Measurements from ENCODE around the gene REPIN1.

REPIN1 gene

DNA sequence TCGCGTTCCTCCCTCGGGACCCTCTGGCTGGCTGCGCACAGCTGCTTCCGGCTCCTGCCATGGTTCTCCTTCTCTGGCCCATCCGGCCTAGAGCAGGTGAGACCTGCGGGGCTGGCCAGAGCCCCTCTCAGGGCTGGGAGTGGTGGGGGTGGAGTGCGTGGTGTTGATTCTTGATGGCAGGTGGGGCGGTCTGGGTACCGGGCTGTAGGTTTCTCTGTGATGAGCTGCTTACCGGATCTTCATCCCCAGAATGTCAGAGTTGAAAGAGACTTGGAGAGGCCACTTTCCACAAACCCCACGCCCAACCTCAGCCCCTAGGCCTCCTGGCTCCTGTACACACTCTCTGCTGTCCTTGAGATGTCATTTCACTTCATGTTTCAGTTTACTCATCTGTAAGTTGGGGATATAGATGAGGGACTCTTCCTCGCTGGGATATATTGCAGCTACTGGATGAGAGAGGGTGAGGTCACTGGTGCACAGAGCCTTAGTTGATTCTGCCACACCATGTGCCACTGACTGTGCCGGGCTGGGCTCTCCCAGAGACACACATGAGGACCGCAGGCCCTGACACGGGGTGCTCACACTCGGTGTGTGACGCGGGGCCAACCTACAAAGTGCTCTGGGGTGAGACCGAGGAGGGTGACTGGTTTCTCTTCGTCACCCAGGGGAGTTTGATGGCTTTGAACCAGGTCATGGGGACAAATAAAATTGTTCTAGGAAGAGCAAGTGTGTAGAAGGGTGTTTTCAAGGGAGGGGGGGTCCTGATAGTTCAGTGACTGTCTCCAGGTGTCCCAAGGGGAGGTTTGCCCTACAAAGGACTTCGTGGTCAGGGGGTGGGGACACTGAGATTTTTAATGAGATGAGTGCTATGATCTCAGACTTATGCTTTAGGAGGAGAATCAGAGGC, 40.0 kb downstream of the REPIN1 start:
- no peak overlapping the region; the same call in 1 of the 2 replicates for H3K9ac ChIP-seq (ENCODE audit: low read length)

DNA sequence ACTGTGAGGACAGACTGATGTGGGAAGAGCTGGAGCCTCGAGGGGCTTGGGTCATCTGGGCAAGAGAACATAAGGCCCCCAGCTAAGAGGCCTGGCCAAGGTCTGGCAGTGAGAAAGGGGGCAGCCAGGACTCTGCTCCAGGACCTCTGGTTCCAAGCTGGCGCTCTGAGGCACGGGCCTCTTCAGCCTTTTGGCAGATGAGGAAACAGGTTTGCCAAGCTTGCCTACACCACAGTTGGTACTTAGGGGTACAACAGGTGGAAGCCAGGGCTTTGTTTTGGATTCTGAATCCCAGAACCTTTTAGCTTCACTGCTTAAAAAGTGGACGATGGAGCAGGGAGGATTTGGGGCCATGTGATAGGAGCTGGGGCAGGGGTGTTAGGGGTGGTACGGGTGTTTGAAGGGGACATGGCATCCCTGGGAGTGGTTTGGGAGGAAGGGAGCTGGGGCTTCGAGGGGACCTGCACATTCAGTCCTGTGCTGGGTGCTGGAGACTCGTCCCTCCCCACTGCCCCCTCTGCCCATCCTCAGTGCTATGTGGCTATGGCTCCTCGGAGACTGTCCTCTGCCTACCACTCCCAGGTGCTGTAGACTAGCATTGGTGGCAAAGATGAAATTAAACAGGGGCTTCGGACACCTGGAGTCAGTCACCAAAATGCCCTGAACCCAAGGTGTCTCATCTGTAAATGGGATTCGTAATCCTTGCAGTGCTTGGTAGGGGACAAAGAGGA, 40.8 kb downstream of the REPIN1 start:
- TF ChIP-seq EZH2 (IDR thresholded peaks at IDR 0.05; ENCODE audit: borderline replicate concordance, low read length) (no peak), CTCF (IDR thresholded peaks at IDR 0.05; ENCODE audit: low read length) (no peak)
- H3F3A ChIP-seq (ENCODE audit: insufficient read depth, low read length) = no peaks in the 10 kb centered on the region
- no peaks in the 10 kb centered on the region for H3K79me2 ChIP-seq (ENCODE audit: insufficient read depth, low read length)
- no peak overlapping the region for H3K27ac ChIP-seq (ENCODE audit: low read depth, low read length, poor library complexity, severe bottlenecking)
- H3K4me1 ChIP-seq (ENCODE audit: insufficient read depth, low read length, severe bottlenecking) = peaks cover 38% of the 10 kb centered on the region
- no peaks in the 10 kb centered on the region for H3K27me3 ChIP-seq (ENCODE audit: insufficient read depth, low read length)
- H4K20me1 ChIP-seq (ENCODE audit: insufficient read depth, low read length) = no peaks in the 10 kb centered on the region
- H3K4me2 ChIP-seq (ENCODE audit: low read length) = no peak overlapping the region
- H3K36me3 ChIP-seq (ENCODE audit: insufficient read depth, low read length) = peaks cover 6% of the 10 kb centered on the region
- H3K4me3 ChIP-seq (ENCODE audit: low read depth, low read length, poor library complexity, severe bottlenecking) = no peak overlapping the region
- H2AFZ ChIP-seq (ENCODE audit: low read length) = no peak overlapping the region
- no peaks in the 10 kb centered on the region for H3K9me3 ChIP-seq (ENCODE audit: low read length)
- no peaks in the 10 kb centered on the region for H3K9me2 ChIP-seq (ENCODE audit: low read depth, low read length)
- H3K9ac ChIP-seq (ENCODE audit: low read length) = no peak overlapping the region

More for the DNA sequence above, 40.0 kb downstream of the REPIN1 start:
- Histone ChIP-seq H3F3A (ENCODE audit: insufficient read depth, low read length) (no peaks in the 10 kb centered on the region), H3K79me2 (ENCODE audit: insufficient read depth, low read length) (no peaks in the 10 kb centered on the region), H3K9me3 (ENCODE audit: low read length) (no peaks in the 10 kb centered on the region), H3K4me2 (ENCODE audit: low read length) (peak overlapping the region; percentile 12; the same call in 1 of the 2 replicates), H3K9me2 (ENCODE audit: low read depth, low read length) (no peaks in the 10 kb centered on the region), H3K36me3 (ENCODE audit: insufficient read depth, low read length) (peaks cover 6% of the 10 kb centered on the region), H3K4me1 (ENCODE audit: insufficient read depth, low read length, severe bottlenecking) (peaks cover 45% of the 10 kb centered on the region), H3K27me3 (ENCODE audit: insufficient read depth, low read length) (no peaks in the 10 kb centered on the region), H3K4me3 (ENCODE audit: low read depth, low read length, poor library complexity, severe bottlenecking) (no peak overlapping the region), H4K20me1 (ENCODE audit: insufficient read depth, low read length) (no peaks in the 10 kb centered on the region), H3K27ac (ENCODE audit: low read depth, low read length, poor library complexity, severe bottlenecking) (peak overlapping the region; percentile 56), H2AFZ (ENCODE audit: low read length) (no peak overlapping the region)
- TF ChIP-seq EZH2 (IDR thresholded peaks at IDR 0.05; ENCODE audit: borderline replicate concordance, low read length) (no peak), CTCF (IDR thresholded peaks at IDR 0.05; ENCODE audit: low read length) (no peak)

GRCh38 chr7:150410131-150410530, 41.5 kb downstream of the REPIN1 start:
- no peak for TF ChIP-seq CTCF (IDR thresholded peaks at IDR 0.05; ENCODE audit: low read length)
- no peak for TF ChIP-seq EZH2 (IDR thresholded peaks at IDR 0.05; ENCODE audit: borderline replicate concordance, low read length)
- no peaks in the 10 kb centered on the region for H3K79me2 ChIP-seq (ENCODE audit: insufficient read depth, low read length)
- no peaks in the 10 kb centered on the region for H3K9me3 ChIP-seq (ENCODE audit: low read length)
- no peaks in the 10 kb centered on the region for H3K27me3 ChIP-seq (ENCODE audit: insufficient read depth, low read length)
- no peaks in the 10 kb centered on the region for H3F3A ChIP-seq (ENCODE audit: insufficient read depth, low read length)
- peaks cover 33% of the 10 kb centered on the region for H3K4me1 ChIP-seq (ENCODE audit: insufficient read depth, low read length, severe bottlenecking)
- H2AFZ ChIP-seq (ENCODE audit: low read length) = no peak overlapping the region
- H3K27ac ChIP-seq (ENCODE audit: low read depth, low read length, poor library complexity, severe bottlenecking) = no peak overlapping the region
- no peaks in the 10 kb centered on the region for H3K9me2 ChIP-seq (ENCODE audit: low read depth, low read length)
- H3K9ac ChIP-seq (ENCODE audit: low read length) = no peak overlapping the region
- H3K4me3 ChIP-seq (ENCODE audit: low read depth, low read length, poor library complexity, severe bottlenecking) = no peak overlapping the region
- H3K36me3 ChIP-seq (ENCODE audit: insufficient read depth, low read length) = peaks cover 6% of the 10 kb centered on the region
- H4K20me1 ChIP-seq (ENCODE audit: insufficient read depth, low read length) = no peaks in the 10 kb centered on the region
- H3K4me2 ChIP-seq (ENCODE audit: low read length) = no peak overlapping the region
